Breast epithelium (tissue), 3 donors: ENCODE results near the gene MACROD2.

Source experiments
- POLR2A ChIP-seq: fragments of 450-650 bp; IDR thresholded peaks from one replicate; pipeline ENCODE4 v1.6.1; 2016; ENCODE audit warnings: antibody characterized with exemption, mild to moderate bottlenecking, moderate library complexity
- TF ChIP-seq, protein P1 (sequence below), 3 donors: fragments of 450-650 bp; IDR thresholded peaks; one replicate each; pipeline ENCODE4 v1.5.1; 2016 to 2017; ENCODE audit warnings: antibody characterized with exemption in 3 of 3, mild to moderate bottlenecking in 3 of 3, moderate library complexity in 3 of 3

DNA sequence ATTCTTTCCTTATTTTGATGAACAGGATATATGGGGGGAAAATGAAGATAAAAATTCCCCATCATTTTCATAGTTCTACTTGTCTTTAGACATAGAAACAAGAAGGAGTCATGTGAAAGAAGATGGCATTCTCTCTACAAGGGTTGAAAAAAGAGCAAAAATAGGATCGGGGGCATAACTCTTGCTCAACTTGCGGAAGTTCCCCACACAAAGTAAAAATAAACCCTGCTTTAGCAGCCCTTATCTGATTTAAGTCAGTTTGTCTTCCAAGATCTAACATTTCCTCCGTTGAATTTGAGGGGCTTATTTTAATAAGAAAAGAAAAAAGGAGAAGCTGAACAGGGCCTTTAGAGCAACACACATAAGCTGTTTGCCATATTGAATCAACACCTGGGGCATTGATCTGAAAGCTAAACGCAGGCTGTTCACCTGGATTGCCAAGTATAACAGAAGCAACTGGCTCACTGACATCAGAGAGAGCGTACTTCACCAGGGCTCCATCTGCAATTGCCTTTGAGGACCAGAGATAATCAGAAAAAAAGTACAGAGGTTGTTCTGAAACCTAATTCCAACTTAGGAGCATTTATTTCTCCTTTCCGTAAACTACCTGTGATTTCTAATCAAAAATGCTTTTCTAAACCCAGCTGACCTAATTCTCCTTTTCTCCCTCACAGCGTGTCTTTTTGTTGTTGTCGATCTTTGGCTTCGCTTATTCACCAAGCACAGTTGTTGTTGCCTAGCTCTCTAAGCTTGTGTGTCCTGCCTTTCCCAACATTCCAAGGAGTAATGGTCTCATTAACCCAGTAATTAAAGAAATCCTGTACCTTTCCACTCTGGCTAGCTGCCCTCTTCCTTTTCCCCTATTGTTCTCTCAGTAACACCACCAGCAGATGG lies 2010.0 kb downstream of the MACROD2 start:
- TF ChIP-seq, protein P1, sequence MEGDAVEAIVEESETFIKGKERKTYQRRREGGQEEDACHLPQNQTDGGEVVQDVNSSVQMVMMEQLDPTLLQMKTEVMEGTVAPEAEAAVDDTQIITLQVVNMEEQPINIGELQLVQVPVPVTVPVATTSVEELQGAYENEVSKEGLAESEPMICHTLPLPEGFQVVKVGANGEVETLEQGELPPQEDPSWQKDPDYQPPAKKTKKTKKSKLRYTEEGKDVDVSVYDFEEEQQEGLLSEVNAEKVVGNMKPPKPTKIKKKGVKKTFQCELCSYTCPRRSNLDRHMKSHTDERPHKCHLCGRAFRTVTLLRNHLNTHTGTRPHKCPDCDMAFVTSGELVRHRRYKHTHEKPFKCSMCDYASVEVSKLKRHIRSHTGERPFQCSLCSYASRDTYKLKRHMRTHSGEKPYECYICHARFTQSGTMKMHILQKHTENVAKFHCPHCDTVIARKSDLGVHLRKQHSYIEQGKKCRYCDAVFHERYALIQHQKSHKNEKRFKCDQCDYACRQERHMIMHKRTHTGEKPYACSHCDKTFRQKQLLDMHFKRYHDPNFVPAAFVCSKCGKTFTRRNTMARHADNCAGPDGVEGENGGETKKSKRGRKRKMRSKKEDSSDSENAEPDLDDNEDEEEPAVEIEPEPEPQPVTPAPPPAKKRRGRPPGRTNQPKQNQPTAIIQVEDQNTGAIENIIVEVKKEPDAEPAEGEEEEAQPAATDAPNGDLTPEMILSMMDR (IDR thresholded peaks at IDR 0.05), result no peak
- TF ChIP-seq POLR2A, result no peak
